Measurements from ENCODE around the gene ZP3.
"Not testable (repeated sequence)": the region's sequence is repeated elsewhere in the genome, so short reads cannot be mapped to it uniquely, and the experiment has no call there.

The ZP3 gene

GRCh38 chr7:76457017-76457416 is 32.3 kb downstream of the ZP3 start:
- not testable (repeated sequence) for H3K36me3 Mint-ChIP-seq (ENCODE audit: low read depth); H3K27me3 Mint-ChIP-seq (ENCODE audit: low read depth); H3K9me3 Mint-ChIP-seq; H3K27ac Mint-ChIP-seq; H3K4me1 Mint-ChIP-seq; H3K4me3 Mint-ChIP-seq

DNA sequence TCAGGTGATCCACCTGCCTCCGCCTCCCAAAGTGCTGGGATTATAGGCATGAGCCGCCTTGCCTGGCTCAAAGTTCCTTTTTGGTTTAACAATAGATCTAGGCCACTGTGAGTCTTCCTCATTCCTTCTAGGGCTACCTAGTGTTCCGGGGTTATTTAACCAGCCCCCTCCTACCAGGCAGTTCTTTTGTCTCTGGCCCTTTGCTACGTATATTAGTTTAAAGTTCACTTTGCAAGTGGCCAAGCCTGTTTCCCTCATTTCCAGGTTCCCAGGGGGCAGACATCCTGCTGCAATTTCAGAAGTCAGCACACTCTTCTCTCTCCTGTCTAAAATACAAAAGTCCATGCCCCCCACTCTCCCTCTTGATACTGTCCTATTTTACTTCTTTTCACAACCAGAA is 33.8 kb downstream of the ZP3 start:
- H3K36me3 Mint-ChIP-seq (ENCODE audit: low read depth); H3K4me1 Mint-ChIP-seq; H3K4me3 Mint-ChIP-seq; H3K27ac Mint-ChIP-seq; H3K9me3 Mint-ChIP-seq; H3K27me3 Mint-ChIP-seq (ENCODE audit: low read depth): not testable (repeated sequence)

DNA sequence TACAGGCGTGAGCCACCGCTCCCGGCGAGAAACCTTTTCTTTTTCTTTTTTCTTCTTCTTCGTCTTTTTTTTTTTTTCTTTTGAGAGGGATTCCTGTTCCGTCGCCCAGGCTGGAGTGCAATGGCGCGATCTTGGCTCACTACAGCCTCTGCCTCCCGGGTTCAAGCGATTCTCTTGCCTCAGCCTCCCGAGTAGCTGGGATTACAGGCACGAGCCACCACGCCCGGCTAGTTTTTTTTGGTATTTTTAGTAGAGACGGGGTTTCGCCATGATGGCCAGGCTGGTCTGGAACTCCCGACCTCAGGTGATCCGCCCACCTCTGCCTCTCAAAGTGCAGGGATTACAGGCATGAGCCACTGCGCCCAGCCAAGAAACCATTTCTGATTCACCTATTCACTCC is 36.0 kb downstream of the ZP3 start:
- H3K4me3 Mint-ChIP-seq; H3K36me3 Mint-ChIP-seq (ENCODE audit: low read depth); H3K9me3 Mint-ChIP-seq; H3K4me1 Mint-ChIP-seq; H3K27me3 Mint-ChIP-seq (ENCODE audit: low read depth); H3K27ac Mint-ChIP-seq: not testable (repeated sequence)

DNA sequence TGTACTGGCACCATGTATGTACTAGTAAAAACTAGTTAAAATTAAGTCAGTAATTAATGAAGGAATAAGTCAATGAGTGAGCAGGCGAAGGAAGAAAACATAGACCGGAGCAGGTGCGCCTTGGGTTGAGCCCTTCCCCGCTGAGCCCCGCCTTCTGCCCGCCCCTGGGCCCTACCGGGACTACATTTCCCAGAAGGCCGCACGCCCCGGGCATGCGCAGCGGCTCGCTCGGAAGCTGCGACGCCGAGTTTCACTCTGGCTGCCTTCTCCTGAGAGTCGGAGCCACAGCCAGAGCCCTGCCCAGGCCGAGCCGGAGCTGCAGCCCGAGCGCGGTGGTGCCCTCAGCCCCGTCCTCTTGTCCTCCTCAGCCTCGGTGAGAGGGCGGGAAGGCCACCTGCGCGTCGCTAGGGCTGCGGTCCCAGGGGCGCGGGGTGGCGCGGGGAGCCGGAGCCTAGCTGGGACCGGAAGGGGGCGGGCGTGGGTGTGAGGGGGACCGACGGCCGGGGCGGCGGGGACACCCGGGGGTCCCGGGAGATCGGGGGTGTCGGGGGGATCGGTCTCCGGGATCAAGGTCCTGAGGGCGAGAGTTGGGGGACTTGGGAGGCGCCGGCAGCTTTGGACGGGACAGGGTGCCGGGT is 36.8 kb downstream of the ZP3 start, which contains the start of gene DTX2:
Gene DTX2, plus strand, starts transcription at position 246 of the 638 bp plus-strand sequence. CDS start 18,801 bp downstream, outside the sequence.
- not testable (repeated sequence) for H3K4me1 Mint-ChIP-seq; H3K9me3 Mint-ChIP-seq; H3K36me3 Mint-ChIP-seq (ENCODE audit: low read depth); H3K27me3 Mint-ChIP-seq (ENCODE audit: low read depth); H3K27ac Mint-ChIP-seq
- peak within 1 kb of the TSS in 2 of 3 experiments; percentile 55 to 71 for H3K4me3 Mint-ChIP-seq

DNA sequence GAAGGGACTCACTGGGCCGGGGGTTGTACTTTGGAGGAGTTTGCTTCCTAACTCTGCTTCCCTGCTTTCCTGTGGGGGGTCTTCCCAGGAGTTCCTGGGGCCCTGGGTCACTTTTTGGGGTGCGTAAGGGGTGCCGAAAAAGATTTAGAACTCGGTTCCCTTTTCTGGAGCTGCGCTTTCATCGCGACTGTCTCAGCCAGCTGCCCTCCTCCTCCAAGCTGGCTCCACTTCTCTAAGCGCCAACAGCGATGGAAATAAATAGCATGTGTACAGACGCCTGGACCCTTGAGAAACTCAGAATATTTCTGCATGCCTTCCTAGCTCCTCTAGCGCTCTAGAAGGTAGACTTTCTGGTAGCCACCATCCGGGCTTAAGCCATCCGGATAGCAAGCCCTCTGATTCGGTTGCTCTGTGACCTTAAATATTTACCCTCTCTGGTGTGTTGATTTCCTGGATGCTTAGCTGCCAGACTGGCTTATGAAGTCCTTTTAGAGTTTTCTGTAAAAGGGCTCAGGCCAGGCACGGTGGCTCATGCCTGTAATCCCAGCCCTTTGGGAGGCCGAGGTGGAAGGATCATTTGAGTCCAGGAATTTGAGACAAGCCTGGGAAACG is 37.6 kb downstream of the ZP3 start:
- H3K27me3 Mint-ChIP-seq (ENCODE audit: low read depth); H3K27ac Mint-ChIP-seq; H3K4me3 Mint-ChIP-seq; H3K4me1 Mint-ChIP-seq; H3K9me3 Mint-ChIP-seq; H3K36me3 Mint-ChIP-seq (ENCODE audit: low read depth): not testable (repeated sequence)

GRCh38 chr7:76464959-76465358 is 40.2 kb downstream of the ZP3 start:
- H3K4me1 Mint-ChIP-seq; H3K27me3 Mint-ChIP-seq (ENCODE audit: low read depth); H3K4me3 Mint-ChIP-seq; H3K27ac Mint-ChIP-seq; H3K36me3 Mint-ChIP-seq (ENCODE audit: low read depth); H3K9me3 Mint-ChIP-seq: not testable (repeated sequence)

DNA sequence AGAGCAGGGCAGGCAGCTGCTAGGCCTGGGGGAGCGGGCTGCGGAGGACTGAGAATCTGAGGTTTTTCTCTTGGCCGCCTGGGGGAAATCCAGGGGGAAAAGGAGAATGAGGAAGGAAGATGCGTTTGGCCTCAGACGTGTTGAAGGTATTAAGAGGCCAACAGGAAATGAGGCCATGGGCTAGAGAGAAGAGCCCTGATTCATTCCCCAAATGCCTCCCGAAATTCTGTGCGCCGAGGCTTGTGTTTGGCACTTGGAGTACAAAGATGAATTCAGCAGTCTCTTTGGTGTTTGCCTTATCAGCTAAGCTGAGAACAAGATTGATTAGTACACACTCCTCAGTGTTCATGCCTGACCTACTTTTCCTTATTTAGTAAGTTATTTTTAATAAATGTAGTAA is 41.2 kb downstream of the ZP3 start:
- H3K4me3 Mint-ChIP-seq; H3K27ac Mint-ChIP-seq; H3K9me3 Mint-ChIP-seq; H3K27me3 Mint-ChIP-seq (ENCODE audit: low read depth); H3K4me1 Mint-ChIP-seq; H3K36me3 Mint-ChIP-seq (ENCODE audit: low read depth): not testable (repeated sequence)

GRCh38 chr7:76467743-76468404 is 43.1 kb downstream of the ZP3 start:
- H3K4me3 Mint-ChIP-seq; H3K4me1 Mint-ChIP-seq; H3K27ac Mint-ChIP-seq; H3K9me3 Mint-ChIP-seq; H3K36me3 Mint-ChIP-seq (ENCODE audit: low read depth); H3K27me3 Mint-ChIP-seq (ENCODE audit: low read depth): not testable (repeated sequence)

DNA sequence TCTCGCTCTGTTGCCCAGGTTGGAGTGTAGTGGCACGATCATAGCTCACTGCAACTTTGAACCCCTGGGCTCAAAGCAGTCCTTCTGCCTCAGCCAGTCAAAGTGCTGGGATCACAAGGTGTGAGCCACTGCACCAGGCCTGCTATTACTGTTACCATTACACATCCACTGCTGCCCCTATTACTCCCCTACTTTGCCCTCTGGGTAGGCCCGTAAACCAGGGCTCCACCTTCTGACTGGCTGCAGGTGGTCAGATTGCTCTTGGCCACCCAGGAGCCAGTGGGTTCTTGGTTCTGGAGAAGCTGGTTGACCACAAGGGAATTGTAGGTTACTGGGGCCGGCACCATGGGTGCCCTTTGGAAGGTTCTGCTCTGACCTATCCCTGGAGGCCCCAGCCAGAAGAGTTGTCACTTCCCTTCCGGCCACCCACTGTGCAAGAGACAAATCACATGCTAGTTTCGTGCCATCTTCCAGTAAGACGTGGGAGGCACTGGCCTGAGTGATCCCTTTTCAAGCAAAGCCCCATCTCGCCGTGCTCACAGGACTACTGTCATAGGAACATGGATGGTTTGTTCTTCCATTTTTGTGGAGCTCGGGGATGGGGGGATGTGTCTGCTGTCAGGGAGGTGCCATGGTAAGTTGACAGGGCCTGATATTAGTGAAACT is 46.9 kb downstream of the ZP3 start:
- not testable (repeated sequence) for H3K36me3 Mint-ChIP-seq (ENCODE audit: low read depth); H3K4me3 Mint-ChIP-seq; H3K9me3 Mint-ChIP-seq; H3K27me3 Mint-ChIP-seq (ENCODE audit: low read depth); H3K27ac Mint-ChIP-seq; H3K4me1 Mint-ChIP-seq

GRCh38 chr7:76473097-76473496 is 48.3 kb downstream of the ZP3 start:
- H3K4me1 Mint-ChIP-seq; H3K9me3 Mint-ChIP-seq; H3K4me3 Mint-ChIP-seq; H3K27me3 Mint-ChIP-seq (ENCODE audit: low read depth); H3K27ac Mint-ChIP-seq; H3K36me3 Mint-ChIP-seq (ENCODE audit: low read depth): not testable (repeated sequence)

DNA sequence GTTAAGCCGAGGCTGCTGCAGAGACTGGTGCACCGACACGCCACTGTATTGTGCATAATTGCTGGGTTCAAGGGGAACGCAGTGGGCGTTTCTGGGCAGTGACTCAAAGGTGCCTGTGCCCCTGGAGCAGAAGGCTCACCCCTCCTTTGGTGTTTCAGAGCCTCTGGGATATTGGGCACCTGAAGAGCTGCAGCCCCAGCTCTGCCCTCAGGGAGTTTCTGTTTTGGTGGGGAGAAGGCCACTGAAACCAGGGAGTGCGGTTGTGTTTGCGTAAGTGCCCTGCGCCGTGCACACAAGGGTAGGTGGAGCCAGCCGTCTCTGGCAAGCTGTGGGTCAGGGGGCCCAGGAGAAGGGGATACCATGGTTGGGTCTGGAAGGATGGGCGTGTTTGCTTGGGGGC is 51.5 kb downstream of the ZP3 start:
- not testable (repeated sequence) for H3K27me3 Mint-ChIP-seq (ENCODE audit: low read depth); H3K27ac Mint-ChIP-seq; H3K4me3 Mint-ChIP-seq; H3K36me3 Mint-ChIP-seq (ENCODE audit: low read depth); H3K9me3 Mint-ChIP-seq; H3K4me1 Mint-ChIP-seq

DNA sequence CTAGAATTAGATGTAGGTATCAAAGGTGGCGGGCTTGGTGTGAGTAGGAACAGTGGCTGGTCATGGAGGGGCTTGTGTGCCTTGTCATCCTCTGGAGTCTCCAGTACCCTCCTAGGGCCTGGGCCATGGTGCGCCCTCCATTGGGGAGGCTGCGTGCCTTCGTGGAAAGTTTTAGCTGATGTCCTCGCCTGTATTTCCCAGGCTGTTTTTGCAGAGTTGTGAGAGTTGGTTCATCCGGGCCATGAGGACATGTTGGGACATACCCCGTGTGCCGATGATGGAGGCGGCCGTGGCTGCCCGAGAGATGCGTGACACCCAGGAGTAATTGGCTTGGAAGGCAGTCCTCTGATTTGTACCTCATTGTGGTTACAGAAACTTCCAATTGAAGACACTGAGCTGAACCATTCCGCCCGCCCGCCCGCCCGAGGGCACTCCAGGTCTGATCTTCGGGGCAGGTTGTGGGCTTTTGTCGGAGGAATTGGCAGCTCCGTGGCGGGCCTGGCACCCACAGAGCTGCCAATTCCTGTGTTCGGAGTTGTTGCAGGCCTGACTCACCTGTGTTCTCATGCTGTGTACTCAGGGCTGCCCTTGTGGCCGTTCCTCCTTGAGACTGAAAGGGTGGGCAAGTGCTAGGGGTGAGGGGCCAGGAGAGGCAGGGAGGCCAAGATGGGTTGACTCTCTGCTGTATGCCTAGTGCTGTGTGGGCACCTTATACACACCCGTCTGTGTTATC is 52.2 kb downstream of the ZP3 start:
- H3K4me3 Mint-ChIP-seq; H3K27ac Mint-ChIP-seq; H3K36me3 Mint-ChIP-seq (ENCODE audit: low read depth); H3K4me1 Mint-ChIP-seq; H3K27me3 Mint-ChIP-seq (ENCODE audit: low read depth); H3K9me3 Mint-ChIP-seq: not testable (repeated sequence)

GRCh38 chr7:76479628-76480027 is 54.9 kb downstream of the ZP3 start:
- not testable (repeated sequence) for H3K4me3 Mint-ChIP-seq; H3K27ac Mint-ChIP-seq; H3K4me1 Mint-ChIP-seq; H3K36me3 Mint-ChIP-seq (ENCODE audit: low read depth); H3K9me3 Mint-ChIP-seq; H3K27me3 Mint-ChIP-seq (ENCODE audit: low read depth)

- H3K27ac Mint-ChIP-seq; H3K4me1 Mint-ChIP-seq; H3K9me3 Mint-ChIP-seq; H3K4me3 Mint-ChIP-seq; H3K27me3 Mint-ChIP-seq (ENCODE audit: low read depth); H3K36me3 Mint-ChIP-seq (ENCODE audit: low read depth): not testable (repeated sequence)
These were observed 55.9 kb downstream of the ZP3 start for GRCh38 chr7:76480403-76481253.

Measured in nephron (organoid).